ENCODE data around the gene MAST4. TPM values are rescaled to one million over a fixed set of nuclear protein-coding genes. Genes with fewer than 3 reads are reported as not detected.

Gene MAST4
- total and polyA plus RNA-seq, 2 of the 8 experiments (the other 6 are each of a cell fraction or from before 2014, with no cell fraction given), result 1.5 to 2.6 TPM

GRCh38 chr5:66987949-66988838, 392.0 kb downstream of the MAST4 start:
- Histone ChIP-seq H3K18ac (ENCODE audit: extremely low read depth, low read length) (no peak overlapping the region), H3K27ac (ENCODE audit: low read depth, low read length) (no peak overlapping the region), H2BK120ac (replicated peaks; ENCODE audit: low read depth, low read length) (no peak overlapping the region), H3K79me1 (ENCODE audit: low read depth, low read length) (no peaks in the 10 kb centered on the region), H3K4me2 (ENCODE audit: insufficient read depth in 1 of 2, low read depth in 2 of 2, low read length in 2 of 2) (no peak overlapping the region), H3K36me3 (ENCODE audit: control insufficient read depth in 2 of 4, insufficient read depth in 4 of 4, low read length in 3 of 4) (no peaks in the 10 kb centered on the region), H2AK5ac (ENCODE audit: low read depth, low read length) (no peak overlapping the region), H2BK15ac (ENCODE audit: low read length) (no peak overlapping the region), H3K79me2 (ENCODE audit: control insufficient read depth in 1 of 2, insufficient read depth in 2 of 2, low read length in 2 of 2) (no peaks in the 10 kb centered on the region), H3K23me2 (ENCODE audit: low read depth, low read length) (no peaks in the 10 kb centered on the region), H3K4ac (replicated peaks; ENCODE audit: insufficient read length, low read depth, low read length) (no peak overlapping the region), H4K91ac (replicated peaks; ENCODE audit: insufficient read length, low read length) (no peak overlapping the region), H2BK5ac (ENCODE audit: low read depth, low read length) (no peak overlapping the region), H3K4me3 (ENCODE audit: extremely low read depth in 1 of 4, insufficient read depth in 2 of 4, low read depth in 3 of 4, low read length in 4 of 4) (no peak overlapping the region), H4K20me1 (replicated peaks in 1 of 2; ENCODE audit: control insufficient read depth in 1 of 2, insufficient read depth in 2 of 2, low read length in 2 of 2) (no peaks in the 10 kb centered on the region), H3K14ac (ENCODE audit: insufficient read length) (no peak overlapping the region), H3K4me1 (replicated peaks in 1 of 4; ENCODE audit: control insufficient read depth in 3 of 4, insufficient read depth in 4 of 4, low read length in 3 of 4) (peaks cover 0 to 4% (median 2%) of the 10 kb centered on the region in 4 experiments; a peak in 4 of 7 replicates), H2AFZ (ENCODE audit: low read length) (no peak overlapping the region), H2BK12ac (ENCODE audit: low read depth, low read length) (no peak overlapping the region), H3K27me3 (replicated peaks in 1 of 4; ENCODE audit: control insufficient read depth in 3 of 4, extremely low read depth in 1 of 4, insufficient read depth in 3 of 4, low read length in 3 of 4) (no peaks in the 10 kb centered on the region), H3K9ac (replicated peaks in 1 of 4; ENCODE audit: extremely low read depth in 1 of 4, low read depth in 3 of 4, low read length in 3 of 4) (no peak overlapping the region), H4K5ac (ENCODE audit: insufficient read length, low read depth, low read length) (no peak overlapping the region), H4K8ac (ENCODE audit: extremely low read depth, insufficient read depth, low read length) (no peak overlapping the region), H3K23ac (ENCODE audit: insufficient read length) (no peak overlapping the region), H2BK20ac (ENCODE audit: low read length) (no peak overlapping the region), H3K9me3 (ENCODE audit: insufficient read depth in 2 of 2, low read depth in 1 of 2, low read length in 1 of 2) (no peaks in the 10 kb centered on the region), H3K56ac (replicated peaks; ENCODE audit: insufficient read length, low read depth, low read length) (no peak overlapping the region)
- 36% methylated on average over 3 of the region's 3 CpGs; no CpG with 5 or more reads in 1 of the 2 experiments for WGBS, 2 experiments (ENCODE audit: extremely low coverage in 1 of 2, insufficient coverage in 1 of 2, insufficient read length in 1 of 2, insufficient replicate concordance in 2 of 2, low coverage in 1 of 2, low lambda C conversion rate in 2 of 2, missing lambda C conversion rate in 1 of 2)
- DNase-seq (ENCODE audit: low read depth in 1 of 2, low spot score in 2 of 2) (no peak), FAIRE-seq (no peak)
- ChIA-PET POLR2A (ENCODE audit: partially characterized antibody) (interaction anchor here (0.6 to 1.9 kb wide), 3 partner anchors 10 to 39 kb away, joined by 3 to 5 read pairs (median 4); no protein-coding TSS in a partner anchor), CTCF (ENCODE audit: partially characterized antibody) (interaction anchor here (0.6 to 6.6 kb wide), 25 partner anchors 8 to 1709 kb away, joined by 3 to 34 read pairs (median 5); no protein-coding TSS in a partner anchor)
- TF ChIP-seq, protein P1, sequence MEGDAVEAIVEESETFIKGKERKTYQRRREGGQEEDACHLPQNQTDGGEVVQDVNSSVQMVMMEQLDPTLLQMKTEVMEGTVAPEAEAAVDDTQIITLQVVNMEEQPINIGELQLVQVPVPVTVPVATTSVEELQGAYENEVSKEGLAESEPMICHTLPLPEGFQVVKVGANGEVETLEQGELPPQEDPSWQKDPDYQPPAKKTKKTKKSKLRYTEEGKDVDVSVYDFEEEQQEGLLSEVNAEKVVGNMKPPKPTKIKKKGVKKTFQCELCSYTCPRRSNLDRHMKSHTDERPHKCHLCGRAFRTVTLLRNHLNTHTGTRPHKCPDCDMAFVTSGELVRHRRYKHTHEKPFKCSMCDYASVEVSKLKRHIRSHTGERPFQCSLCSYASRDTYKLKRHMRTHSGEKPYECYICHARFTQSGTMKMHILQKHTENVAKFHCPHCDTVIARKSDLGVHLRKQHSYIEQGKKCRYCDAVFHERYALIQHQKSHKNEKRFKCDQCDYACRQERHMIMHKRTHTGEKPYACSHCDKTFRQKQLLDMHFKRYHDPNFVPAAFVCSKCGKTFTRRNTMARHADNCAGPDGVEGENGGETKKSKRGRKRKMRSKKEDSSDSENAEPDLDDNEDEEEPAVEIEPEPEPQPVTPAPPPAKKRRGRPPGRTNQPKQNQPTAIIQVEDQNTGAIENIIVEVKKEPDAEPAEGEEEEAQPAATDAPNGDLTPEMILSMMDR (IDR thresholded peaks at IDR 0.05; ENCODE audit: control extremely low read depth in 1 of 3, insufficient read depth in 1 of 3, low read depth in 1 of 3, low read length in 3 of 3), result peak in 2 of 3 experiments; percentile 30 to 64; a peak in 2 of 4 replicates
- TF ChIP-seq RAD21 (IDR thresholded peaks at IDR 0.05 in 1 of 2, conservative IDR thresholded peaks at IDR 0.05 in 1 of 2; ENCODE audit: low read depth in 2 of 2, low read length in 2 of 2), result peak; percentile 55 to 62
- no peak for TF ChIP-seq TEAD4 (IDR thresholded peaks at IDR 0.05; ENCODE audit: low read depth, low read length)

All from H1 (cell line).